T-helper 2 cell (primary cell): ENCODE results near the gene VWA1.
"Not testable (repeated sequence)": the region's sequence is repeated elsewhere in the genome, so short reads cannot be mapped to it uniquely, and the experiment has no call there.

ENCODE experiments used
- DNase-seq, 5 experiments: peaks; one replicate each; pipeline versions ENCODE4 v3.0.0 to v3.0.0-alpha.2; 2012 to 2022

The VWA1 gene

DNA sequence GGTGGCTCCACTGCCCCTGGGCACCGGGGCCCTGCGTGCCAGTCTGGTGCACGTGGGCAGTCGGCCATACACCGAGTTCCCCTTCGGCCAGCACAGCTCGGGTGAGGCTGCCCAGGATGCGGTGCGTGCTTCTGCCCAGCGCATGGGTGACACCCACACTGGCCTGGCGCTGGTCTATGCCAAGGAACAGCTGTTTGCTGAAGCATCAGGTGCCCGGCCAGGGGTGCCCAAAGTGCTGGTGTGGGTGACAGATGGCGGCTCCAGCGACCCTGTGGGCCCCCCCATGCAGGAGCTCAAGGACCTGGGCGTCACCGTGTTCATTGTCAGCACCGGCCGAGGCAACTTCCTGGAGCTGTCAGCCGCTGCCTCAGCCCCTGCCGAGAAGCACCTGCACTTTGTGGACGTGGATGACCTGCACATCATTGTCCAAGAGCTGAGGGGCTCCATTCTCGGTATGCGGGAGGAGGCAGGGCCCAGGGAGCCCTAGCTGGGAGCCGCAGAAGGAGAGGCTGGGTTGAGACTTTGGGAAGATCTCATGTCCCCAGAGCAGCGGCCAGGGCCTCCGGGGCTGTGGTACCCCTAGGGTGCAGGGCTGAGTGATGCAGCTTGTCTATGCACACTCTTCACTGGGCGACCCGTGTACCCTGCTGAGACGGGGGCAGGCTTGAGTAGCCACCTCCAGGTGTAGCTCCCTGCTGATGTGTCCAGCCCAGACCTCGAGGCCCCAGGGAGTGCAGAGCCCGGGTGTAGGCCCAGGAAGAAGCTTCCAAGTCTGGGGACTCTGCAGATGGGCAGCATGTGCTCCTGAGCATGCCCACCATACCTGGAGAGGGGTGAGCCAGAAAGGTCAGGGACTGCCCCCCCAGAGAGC lies 1.8 kb downstream of the VWA1 start:
- DNase-seq, result no peak

DNA sequence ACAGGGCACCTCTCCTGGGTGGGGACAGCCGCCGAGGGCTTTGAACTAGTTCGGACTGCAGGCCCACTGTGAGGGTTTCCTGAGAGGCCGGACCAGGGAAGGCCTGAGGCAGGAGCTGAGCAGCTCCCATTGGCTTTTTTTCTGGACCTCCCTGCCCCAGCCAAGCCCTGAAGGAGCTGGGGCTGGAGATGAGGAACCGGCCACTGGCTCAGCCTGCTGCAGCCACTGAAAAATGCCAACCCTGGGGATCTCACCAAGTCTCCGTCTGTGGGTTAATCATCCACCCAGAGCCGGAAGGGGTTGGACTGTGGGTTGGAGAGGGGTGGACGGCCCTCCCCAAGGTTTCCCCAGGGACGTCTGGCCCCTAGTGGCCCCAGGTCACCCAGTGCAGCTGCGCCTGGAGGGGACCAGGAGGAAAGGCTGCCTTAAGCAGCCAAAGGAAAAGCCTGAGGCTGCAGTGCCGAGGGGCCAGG lies 2.5 kb downstream of the VWA1 start:
- DNase-seq, result no peak

- DNase-seq, result no peak
Measured at GRCh38 chr1:1438531-1439381, 3.3 kb downstream of the VWA1 start.

GRCh38 chr1:1439546-1440261 lies 4.2 kb downstream of the VWA1 start:
- no peak for DNase-seq

- no peak for DNase-seq
Measured at GRCh38 chr1:1440262-1441001, 4.9 kb downstream of the VWA1 start.

DNA sequence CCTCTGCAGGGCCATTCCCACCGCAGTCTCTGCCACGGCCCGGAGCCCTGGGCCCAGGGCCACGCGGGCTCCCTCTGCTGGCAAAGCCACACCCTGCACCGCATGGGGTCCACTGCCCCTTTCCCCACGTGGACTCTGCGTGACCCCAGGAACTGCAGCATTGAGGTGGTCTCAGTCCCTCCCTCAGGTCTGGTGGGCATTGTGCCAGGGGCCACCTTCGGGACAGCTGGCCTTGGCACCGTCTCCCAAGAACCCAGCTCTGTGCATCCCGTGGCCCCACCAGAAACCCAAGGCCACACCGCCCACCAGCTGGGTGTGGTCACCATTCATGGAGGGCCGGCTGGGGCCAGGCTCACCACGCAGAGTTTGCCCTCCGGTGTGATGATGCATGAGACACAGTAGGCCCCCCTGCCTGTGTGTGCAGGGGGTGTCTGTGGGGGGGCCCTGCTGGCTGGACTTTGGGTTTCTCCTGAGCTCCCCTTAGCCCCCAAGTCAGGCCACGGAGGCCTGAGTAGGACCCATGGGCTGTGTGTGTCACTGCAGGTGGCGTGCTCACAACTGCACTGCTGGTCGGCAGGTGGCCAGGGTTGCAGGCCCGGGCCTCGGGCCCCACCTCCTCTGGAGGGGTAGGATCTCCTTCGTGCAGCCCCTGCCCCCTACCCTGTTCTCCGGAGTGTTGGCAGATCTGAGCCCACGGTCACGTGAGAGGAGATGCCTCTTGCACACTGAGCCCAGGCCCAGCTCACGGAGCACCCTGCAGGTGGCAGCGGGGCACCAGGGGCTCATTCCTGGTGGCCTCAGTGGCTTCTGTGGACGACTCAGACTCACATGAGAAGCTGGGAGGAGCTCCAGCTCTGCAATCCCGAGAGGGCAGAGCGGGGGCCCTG lies 5.8 kb downstream of the VWA1 start:
- peak in 4 of 5 experiments; percentile 37 to 52 (median 40) for DNase-seq

DNA sequence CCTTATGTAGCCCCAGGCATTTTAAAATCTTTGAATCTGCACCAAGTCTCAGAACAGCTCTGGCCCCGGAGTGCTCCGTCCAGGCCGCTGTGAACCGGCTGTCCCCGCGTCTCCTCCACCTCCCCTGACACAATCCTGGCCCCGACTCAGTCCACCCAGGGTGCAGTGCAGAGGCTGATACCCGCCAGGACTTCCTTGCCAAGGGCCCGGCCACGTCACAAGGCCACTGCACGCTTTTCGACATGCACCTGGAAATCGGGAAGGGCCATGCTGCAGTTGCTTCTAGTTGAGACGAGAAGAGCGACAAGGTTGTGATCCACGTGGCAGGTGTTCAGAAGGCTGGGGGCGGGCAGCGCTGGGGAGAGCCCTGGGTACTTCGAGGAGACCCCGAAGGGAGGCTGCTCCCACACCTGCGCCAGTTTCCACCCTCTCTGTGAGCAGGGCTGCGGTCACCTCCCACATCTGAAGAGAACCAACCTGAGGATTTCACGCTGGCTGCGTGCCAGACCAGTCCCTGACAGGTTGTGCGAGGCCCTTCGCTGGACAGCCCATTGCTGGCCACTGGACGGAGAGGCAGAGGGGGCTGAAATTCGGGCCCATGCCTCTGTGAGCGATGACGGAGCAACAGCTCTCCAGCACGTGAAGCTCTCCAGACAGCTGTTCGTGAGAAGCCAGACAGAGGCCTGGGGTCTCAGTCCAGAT lies 6.7 kb downstream of the VWA1 start:
- DNase-seq, result no peak

GRCh38 chr1:1446631-1447030 lies 11.1 kb downstream of the VWA1 start:
- not testable (repeated sequence) for DNase-seq

DNA sequence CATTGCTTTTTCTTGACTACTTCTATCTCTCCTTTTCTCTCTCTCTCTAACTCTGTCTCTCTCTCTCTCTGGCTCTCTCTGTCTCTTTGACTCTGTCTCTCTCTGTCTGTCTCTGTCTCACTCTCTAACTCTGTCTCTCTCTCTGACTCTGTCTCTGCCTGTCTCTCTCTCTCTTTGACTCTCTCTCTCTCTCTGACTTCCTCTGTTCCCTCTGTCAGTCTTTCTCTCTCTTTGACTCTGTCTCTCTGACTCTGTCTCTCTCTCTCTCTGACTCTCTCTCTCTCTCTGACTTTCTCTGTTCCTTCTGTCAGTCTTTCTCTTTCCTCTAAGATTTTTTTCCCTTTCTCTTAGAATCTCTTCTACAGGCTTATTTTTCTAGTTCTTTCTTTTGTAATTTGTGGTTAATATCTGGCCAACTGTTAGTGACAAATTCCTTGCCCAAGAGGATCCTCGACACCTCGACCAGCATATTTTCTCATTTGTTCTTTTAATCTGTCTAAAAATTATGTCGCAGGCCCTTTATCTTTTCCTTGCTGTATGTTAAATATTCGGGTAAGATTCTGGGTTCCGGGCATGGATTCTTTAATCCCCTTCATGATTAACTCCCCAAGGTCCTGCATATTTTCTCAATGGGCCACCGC lies 13.7 kb downstream of the VWA1 start, which contains the start of gene ATAD3C:
Gene ATAD3C (plus strand): TSS at position 591 of the 641 bp plus-strand sequence. CDS start 995 bp downstream, outside the sequence.
- DNase-seq, result no peak

- not testable (repeated sequence) for DNase-seq
Measured at GRCh38 chr1:1450616-1451015, 15.1 kb downstream of the VWA1 start.

DNA sequence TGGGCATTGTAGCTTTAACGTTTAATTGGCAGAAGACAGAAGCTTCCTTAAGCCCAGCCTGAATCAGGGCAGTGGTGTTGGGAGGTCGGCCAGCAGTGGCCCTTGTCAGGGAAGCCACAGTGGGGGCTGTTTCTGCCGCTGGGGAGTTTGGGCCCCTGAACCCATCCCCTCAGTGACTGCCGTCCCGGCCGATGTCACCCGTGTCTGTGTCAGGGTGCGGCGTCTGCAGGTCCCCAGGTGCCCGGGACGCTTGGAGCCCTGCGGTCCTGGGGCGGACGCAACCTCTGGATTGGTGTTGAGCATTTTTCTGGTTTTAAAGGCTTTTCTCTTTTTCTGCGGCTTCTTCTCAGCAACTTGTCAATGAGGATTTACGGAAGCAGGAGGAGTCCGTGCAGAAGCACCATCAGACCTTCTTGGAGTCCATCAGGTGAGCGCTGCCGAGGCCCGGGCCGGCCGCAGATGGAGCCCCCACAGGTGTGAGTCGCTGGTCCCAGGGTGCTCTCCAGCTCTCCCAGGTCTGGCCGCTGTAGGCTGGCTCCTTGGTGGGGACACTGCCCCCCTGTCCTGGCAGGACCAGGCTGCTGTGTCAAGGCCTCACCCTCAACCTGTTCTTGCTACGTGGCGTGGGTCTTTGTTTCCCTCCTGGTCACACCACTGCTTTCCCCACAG lies 16.3 kb downstream of the VWA1 start:
- DNase-seq, result no peak

DNA sequence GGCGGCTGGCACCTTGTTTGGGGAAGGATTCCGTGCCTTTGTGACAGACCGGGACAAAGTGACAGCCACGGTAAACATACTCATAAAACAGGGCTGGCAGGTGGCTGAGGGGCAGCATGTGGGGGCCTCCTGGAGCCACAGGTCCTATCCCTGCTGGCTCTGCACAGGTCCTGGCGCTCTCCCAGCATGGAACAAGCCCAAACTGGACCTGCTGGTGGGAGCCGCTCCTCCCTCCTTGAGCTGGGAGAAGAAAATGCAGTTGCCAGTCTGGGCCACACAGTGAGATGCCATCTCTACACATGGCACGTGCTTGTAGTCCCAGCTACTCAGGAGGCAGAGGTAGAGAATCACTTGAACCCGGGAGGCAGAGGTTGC lies 16.9 kb downstream of the VWA1 start:
- not testable (repeated sequence) for DNase-seq

GRCh38 chr1:1452882-1453281 lies 17.4 kb downstream of the VWA1 start:
- DNase-seq, result no peak

DNA sequence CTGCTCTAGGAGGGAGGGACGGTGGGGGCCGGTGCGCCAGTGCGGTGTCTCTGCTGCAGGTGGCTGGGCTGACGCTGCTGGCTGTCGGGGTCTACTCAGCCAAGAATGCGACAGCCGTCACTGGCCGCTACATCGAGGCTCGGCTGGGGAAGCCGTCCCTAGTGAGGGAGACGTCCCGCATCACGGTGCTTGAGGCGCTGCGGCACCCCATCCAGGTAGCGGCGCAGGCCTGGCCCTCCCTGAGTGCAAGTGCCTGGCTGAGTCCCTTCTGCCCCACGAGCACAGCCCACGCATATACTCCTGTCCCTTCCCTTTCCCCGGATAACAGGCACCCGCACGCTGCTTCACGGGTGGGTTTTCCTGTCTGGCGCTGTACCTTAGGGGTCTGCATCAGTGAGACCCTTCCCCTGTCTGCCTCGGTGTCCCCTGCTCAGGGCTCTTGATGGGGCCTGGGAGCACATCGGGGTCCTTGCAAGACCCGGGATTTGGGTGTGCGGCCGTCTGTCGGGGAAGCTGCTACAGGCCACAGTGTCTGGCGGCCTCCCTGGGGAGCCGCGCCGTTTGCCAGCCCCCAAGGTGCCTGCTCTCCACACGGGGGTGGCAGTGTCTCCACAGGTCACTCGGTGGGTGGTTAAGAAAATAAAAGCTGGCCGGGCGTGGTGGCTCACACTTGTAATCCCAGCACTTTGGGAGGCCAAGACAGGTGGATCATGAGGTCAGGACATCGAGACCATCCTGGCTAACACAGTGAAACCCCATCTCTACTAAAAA lies 19.0 kb downstream of the VWA1 start:
- DNase-seq, result not testable (repeated sequence)

DNA sequence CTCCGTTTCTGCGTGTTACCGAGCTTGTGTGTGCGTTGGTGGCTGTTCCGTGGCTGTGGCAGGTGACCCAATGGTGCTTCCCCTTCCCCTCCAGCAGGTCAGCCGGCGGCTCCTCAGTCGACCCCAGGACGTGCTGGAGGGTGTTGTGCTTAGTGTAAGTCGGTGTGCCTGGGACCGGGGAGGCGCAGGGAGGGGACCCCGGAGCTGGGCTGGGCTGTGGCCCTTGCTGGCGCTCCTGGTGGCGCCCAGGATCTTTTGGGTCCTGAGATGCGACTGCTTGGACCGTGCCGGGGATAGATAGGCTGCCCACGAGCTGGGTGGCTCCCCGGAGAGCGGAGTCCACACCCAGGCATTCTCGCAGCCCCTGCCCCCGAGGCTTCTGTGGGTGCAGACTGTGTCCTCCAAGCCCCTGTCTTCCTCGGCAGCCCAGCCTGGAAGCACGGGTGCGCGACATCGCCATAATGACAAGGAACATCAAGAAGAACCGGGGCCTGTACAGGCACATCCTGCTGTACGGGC lies 19.9 kb downstream of the VWA1 start:
- DNase-seq, result no peak

GRCh38 chr1:1455934-1456333 lies 20.4 kb downstream of the VWA1 start:
- not testable (repeated sequence) for DNase-seq

DNA sequence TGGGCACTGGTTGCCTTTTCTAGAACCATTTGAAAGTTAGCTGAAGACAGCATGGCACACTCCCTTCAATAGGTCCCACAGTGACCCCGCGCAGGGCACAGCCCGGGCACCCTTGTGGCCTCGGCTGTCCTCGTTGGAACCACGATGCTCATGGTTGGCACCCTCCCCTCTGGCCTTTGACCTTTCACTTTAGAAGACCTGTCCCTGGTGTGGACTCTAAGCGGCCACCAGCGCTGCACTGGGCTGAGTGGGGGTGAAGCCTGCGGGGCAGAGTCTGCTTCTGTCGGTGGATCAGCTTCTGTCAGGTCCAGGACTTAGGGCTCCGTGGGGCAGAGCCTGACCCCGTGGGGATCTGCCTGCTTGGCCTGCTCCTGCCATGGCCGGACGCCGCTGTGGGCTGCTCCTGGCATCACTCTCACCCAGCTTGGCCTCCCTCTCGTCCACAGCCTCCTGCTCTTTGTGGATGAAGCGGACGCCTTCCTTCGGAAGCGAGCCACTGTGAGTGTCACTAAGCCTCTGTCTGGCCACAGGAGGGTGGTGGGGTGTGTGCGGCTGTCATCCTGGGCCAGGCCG lies 21.3 kb downstream of the VWA1 start:
- not testable (repeated sequence) for DNase-seq

GRCh38 chr1:1459156-1459555 lies 23.7 kb downstream of the VWA1 start:
- DNase-seq, result not testable (repeated sequence)
